HG02571 (cell line): Measurements from ENCODE around the gene PTGER2.

Source experiments
- ATAC-seq: cut with Tn5 transposase; IDR thresholded peaks from one replicate; pipeline ENCODE4 v1.9.1; 2021; ENCODE audit warnings: mild to moderate bottlenecking, moderate library complexity; ENCODE audit not compliant: unreplicated experiment

PTGER2 gene

GRCh38 chr14:52366796-52367315 is 52.7 kb downstream of the PTGER2 start:
- ATAC-seq = no peak

DNA sequence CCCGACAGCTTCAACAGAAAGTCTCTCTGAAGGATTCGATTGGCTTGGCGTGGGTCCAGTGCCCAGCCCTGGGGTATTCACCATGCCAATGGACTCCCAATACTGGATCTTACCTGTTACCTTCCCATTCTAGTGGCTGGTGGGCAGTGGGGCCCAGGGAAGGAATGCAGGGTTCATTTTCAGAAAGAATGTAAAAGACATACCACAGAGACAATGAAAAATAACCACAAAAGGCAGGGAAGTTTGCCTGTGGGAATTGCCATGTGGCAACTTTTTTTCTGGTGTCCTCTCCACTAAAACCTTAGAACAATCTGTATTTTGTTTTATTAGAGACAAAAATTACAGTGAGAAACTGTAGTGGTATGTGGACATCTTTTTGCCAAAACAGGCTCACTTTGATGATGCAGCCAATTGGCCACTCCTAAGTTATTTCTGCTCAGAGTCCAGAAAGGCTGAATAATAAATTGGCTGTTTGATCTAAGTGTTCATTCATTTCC is 55.2 kb downstream of the PTGER2 start:
- no peak for ATAC-seq

DNA sequence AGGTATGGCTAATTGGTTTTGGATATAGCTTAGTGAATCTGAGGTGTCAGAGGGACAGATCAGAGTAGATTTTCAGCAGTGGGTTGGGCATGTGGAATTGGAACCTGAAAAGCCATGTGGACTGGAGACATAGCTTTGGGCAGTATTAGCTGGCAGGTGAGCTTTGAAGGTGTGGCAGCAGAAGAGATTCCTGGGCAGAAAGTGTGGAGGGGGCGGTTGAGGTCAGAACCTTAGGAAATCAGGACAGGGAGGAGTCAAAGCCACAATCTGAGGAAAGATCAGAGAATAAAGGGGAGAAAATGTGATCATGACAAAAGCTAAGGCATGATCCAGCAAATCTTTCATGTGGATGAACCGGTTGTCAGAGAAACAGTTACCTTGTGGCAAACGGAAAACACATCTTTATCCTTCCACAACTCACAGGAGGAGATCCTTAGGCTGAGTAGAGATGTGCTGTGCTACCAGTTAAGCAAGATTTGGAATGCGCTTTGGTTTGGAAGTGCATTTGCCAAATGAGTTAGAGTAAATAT is 56.4 kb downstream of the PTGER2 start:
- no peak for ATAC-seq

GRCh38 chr14:52377940-52378339 is 63.8 kb downstream of the PTGER2 start:
- ATAC-seq = no peak
